ENCODE data around the gene SLC3A2.
"Not testable (repeated sequence)": the region's sequence is repeated elsewhere in the genome, so short reads cannot be mapped to it uniquely, and the experiment has no call there.

SLC3A2 gene

DNA sequence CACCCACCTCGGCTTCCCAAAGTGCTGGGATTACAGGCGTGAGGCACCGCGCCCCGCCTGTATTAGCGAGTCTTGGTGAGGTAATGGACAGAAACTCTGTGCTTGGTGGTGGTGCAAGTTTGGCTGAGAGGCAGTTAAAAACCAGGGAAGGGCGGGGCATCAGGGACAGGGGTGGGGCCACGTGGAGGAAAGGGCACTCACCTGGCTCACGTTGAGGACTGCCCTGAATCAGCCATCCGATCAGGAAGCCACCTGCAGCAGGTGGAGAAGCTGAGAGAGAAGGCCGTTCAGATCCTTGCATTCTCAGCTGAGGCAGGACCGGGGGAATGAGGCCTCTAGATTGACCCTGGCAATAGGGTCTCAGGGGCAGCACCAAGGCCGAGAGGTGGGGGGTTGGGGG, 52.6 kb downstream of the SLC3A2 start:
- DNase-seq, result no peak

DNA sequence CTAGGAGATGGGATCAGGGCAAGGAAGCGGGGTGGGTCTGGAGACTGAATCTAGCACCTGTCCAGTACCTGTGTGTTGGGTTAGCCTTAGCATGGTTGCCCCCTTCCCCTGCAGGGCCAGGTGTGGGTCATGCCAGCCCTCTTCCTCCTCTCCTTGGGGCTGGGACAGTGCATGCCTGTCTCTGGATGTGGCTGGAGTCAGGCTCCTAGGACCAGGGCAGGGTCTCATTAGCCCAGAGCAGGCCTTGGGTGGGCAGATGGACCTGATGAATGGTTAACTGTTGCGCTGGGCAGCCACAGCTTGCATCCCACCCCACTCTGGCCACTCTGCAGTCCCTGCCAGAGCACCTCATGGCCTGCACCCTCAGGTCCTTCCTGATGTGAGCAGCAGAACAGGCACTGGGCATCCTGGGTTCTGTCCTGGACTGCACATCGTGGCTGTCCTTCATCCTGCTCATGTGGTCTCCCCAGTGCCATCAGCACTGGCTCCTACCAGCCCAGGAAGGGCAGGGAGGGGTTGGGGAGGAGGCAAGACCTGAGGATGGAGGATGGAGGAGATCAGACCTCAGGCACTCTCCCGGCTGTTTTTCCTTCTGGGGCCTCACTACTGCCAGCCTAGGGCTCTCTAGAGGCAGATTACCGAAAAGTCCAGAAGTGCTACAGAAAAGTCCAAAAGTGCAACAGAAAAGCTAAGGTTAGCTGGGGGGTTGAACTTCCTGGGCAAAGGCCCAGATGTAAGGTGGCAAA, 53.2 kb downstream of the SLC3A2 start:
- no peak for DNase-seq

DNA sequence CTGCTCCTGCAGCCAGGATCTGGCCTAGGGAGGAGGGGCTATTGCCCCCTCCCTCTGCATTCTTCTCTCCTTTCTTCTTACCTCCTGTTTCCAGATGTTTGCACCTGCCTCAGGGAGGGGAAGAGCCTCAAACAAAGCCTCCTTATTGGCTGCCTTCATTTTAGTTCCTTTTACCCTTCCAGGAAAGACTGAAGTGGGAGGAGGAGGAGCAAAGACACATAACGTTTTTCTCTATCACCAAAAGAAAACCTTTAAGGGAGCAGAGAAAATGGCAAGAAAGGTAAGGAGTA, 53.7 kb downstream of the SLC3A2 start:
- DNase-seq, result no peak

DNA sequence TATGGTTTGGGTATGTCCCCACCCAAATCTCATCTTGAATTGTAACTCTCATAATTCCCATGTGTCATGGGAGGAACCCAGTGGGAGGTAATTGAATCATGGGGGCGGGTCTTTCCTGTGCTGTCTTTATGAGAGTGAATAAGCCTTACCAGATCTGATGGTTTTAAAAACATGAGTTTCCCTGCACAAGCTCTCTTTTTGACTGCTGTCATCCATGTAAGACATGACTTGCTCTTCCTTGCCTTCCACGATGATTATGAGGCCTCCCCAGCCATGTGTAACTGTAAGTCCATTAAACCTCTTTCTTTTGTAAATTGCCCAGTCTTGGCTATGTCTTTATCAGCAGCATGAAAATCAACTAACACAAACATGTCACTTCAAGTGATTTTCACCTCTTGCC, 56.8 kb downstream of the SLC3A2 start:
- DNase-seq, result not testable (repeated sequence)
